ENCODE results near the gene LAMP1.
"Not testable (repeated sequence)": the region's sequence is repeated elsewhere in the genome, so short reads cannot be mapped to it uniquely, and the experiment has no call there.

The LAMP1 gene

DNA sequence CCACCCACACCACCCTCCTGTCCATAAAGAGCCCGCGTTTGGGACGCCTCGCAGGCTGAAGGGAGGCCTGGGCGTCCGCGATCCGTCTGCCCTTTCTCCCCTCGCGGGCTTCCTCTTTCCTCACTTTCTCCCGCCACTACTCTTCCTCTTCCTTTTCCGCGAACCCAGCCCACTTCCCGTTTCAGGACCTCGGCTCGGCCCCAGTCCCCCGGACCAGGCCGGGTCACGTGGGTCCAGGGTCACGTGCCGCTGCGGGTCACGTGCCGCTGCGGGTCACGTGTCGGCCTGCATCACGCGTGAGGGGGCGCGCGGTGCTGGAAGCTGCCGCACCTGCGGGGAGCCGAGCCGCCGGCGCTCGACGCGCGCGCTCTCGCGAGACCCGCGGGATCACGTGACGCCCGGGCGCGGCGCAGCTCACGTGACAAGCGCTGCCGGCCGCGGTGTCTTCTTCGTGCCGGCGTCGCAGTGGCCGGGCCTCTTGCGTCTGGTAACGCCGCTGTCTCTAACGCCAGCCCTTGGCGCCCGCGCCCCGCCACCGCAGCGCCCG is at the start of gene LAMP1:
Gene LAMP1, plus strand, starts transcription at position 417 of the 547 bp plus-strand sequence. CDS start 196 bp downstream, outside the sequence.
- peak; percentile 95 for DNase-seq (ENCODE audit: low spot score)

DNA sequence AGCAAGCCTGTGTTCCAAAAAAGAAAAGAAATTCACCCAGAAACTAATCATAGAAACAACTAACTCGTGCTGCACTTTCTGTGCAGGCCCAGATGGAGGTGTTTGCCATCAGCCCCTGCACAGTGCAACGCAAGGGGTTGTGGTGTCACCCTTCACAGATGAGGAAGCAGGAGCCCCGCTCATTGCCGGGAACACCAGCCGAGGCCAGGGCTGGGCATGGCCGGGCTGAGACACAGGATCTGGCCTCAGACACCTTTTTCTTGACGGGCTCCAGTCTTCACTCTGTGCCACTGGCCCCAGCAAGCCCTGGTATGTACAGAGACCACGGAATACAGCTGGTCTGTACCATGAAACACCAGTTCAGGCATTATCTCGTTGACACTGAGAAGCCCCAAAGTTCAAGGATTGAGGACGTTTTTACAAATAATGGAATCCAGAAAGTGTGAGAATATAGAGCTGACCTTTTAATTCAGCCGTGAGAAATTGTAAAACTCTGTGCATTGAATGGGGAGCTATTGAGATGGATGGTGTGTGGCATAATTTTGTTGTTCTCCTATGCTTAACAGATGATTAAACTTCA is 44.4 kb upstream of the LAMP1 start:
- no peak for DNase-seq (ENCODE audit: low spot score)

DNA sequence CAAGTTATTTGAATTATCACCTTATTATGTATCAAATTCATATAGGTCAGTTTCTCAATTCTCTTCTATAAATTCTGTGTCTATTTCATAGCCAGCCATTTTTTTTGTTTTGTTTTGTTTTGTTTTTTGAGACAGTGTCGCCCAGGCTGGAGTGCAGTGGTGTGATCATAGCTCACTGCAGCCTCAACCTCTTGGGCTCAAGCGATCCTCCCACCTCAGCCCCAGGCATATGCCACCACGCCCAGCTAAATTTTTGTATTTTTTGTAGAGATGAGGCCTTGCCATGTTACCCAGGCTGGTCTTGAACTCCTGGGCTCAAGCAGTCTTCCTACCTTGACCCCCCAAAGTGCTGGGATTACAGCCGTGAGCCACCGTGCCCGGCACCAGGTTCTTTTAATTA is 39.1 kb upstream of the LAMP1 start:
- DNase-seq (ENCODE audit: low spot score), result not testable (repeated sequence)

GRCh38 chr13:113258321-113259054 is 38.6 kb upstream of the LAMP1 start:
- DNase-seq (ENCODE audit: low spot score), result no peak

GRCh38 chr13:113260996-113261395 is 36.0 kb upstream of the LAMP1 start:
- DNase-seq (ENCODE audit: low spot score), result no peak

DNA sequence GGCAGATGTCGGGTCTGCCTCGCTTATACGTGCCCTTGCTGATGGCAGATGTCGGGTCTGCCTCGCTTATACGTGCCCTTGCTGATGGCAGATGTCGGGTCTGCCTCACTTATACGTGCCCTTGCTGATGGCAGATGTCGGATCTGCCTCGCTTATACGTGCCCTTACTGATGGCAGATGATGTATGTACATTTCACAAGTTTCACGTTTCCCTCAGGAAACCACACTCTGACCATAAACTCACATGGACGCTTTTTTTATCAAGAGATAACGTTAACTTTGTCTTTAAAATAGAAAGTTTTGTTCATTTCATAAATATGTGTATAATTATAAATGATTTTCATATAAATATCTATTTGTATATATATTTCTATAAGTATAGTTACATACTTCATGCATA is 34.0 kb upstream of the LAMP1 start:
- DNase-seq (ENCODE audit: low spot score), result not testable (repeated sequence)

DNA sequence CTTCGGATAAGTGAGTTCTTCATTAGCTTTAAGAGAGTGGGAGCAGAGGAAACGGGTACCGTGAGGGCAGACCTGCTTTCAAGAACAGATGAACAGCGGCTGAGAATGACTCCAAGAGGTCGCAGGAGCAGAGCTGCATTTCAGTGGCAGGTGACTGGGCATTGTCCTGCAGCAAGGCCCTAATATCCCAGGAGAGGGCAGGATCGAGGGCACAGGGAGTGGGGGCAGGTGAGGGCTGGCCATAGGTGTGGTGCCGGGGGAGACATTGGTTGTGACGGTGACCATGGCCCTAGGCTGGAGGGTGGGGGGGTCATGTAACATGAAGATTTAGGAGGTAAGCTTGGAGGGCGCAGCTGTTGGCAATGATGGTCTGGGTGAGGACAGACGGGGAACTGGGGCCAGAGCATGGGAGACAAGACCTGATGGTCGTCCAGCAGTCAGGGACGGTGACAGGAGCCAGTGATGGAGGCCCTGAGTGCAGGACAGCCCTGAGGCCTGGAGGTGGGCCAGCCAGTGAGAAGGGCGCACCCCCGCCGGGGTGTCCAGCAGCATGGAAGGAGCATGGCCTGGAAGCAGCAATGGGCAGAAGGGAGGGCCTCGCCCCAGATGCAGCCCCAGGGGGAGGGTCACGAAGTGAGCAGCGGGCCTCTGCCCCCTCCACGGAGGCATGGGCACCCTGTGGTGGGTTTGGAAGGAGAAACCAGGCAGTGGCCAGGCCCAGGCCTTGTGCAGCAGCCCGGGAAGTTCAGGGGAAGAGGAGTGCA is 29.2 kb upstream of the LAMP1 start:
- no peak for DNase-seq (ENCODE audit: low spot score)

GRCh38 chr13:113272031-113272430 is 25.0 kb upstream of the LAMP1 start:
- no peak for DNase-seq (ENCODE audit: low spot score)

DNA sequence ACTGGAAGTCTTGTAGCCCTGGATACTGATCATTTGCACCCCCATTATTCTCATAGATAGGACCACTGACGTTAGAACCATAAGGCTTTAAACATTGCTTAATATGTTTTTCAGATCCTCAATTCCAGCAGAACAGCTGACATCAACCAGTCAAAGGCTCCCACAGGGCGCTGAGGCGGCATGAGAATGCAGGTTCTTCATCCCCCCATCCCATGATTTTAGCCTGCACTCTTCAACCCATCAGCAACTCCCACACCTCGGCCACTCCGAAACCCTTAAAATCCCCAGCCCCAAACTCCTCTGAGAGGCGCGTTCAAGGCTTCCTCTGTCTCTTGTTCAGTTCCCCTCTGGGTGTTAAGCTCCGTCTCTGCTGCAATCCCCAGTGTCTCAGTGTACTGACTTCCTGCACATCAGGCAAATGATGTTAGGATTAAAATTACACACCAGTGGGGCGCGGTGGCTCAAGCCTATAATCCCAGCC is 24.3 kb upstream of the LAMP1 start:
- no peak for DNase-seq (ENCODE audit: low spot score)

DNA sequence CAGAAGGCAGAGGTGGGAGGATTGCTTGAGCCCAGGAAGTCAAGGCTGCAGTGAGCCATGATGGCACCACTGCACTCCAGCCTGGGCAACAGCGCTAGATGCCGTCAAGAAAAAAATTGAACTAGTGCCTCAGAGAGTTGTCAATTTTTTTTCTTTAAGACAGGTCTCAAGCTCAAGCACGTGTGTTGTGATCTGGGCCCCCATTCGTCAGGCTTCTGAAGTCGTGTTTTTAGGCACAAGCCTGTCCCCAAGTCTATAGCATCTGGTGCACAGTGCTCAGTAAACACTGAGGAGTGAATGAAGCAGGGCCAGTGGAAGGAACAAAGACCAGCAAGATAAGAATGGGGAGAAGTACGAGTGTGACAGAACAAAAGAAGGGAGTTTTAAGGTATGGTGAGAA is 23.7 kb upstream of the LAMP1 start:
- no peak for DNase-seq (ENCODE audit: low spot score)

DNA sequence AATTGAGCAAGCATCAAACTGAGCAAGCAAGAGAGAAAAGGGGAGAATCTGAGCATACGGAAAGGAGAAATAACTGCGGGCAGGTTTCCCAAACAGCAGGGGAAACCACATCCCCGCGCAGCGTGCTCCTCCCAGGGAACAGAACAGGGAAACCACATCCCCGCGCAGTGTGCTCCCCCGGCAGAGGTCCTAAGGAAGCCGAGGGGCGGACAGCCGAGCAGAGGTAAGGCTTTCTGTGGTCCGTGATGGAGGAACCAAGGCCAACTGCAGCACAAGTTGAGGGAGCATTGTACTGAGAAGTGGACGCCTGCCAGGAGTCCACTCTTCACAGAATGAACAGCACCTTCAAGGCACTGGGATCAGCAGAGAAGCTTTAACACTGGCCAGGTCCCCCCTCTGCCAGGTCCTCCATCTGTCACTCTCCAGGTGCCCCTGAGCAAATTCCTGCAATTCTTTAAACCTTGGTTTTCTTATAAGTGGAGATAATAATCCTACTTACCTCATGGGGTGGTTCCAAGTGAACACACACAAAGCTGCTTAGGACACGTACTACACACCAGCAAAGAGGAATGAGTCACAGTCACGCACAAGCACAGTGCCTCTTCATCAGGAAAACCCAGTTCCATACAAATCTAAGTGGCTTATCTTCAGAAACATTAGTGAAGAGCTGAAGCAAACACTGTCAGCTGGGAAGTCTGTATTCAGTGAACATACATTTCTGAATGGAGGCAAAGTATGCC is 23.0 kb upstream of the LAMP1 start:
- no peak for DNase-seq (ENCODE audit: low spot score)

GRCh38 chr13:113274721-113275120 is 22.3 kb upstream of the LAMP1 start:
- DNase-seq (ENCODE audit: low spot score), result no peak

- DNase-seq (ENCODE audit: low spot score), result peak; percentile 73
Observed at GRCh38 chr13:113275387-113275786, 21.7 kb upstream of the LAMP1 start.

DNA sequence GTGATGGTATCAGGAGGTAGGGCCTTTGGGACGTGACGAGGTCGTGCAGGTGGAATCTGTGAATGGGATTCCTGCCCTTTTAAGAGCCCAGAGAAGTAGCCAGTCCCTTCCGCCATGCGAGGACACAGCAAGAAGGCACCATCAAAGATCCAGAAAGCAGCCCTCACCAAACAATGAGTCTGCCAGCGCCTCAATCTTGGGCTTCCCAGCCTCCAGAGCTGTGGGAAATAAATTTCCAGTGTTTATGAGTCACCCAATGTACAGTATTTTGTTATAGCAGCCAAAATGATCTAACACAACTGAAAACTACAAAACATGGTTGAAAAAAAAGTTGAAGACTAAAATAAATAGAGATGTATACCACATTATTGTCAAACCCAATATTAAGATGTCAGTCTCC is 16.9 kb upstream of the LAMP1 start:
- no peak for DNase-seq (ENCODE audit: low spot score)

DNA sequence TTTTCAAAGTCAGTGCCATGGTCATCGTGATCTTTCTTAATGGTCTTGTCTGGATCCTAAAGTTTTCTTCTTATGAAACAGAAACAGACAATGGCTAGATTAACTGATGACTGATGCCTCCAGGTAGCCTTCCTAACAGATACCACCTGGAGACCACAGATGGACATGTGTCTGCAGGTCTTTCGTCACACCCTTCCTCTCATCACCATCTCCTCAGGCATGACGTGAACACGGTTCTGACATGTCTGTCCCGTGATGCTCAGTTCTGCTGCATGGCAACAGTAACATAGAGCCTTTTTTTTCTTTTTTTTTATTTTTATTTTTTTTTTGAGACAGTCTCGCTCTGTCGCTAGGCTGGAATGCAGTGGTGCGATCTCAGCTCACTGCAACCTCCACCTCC is 13.1 kb upstream of the LAMP1 start:
- no peak for DNase-seq (ENCODE audit: low spot score)

DNA sequence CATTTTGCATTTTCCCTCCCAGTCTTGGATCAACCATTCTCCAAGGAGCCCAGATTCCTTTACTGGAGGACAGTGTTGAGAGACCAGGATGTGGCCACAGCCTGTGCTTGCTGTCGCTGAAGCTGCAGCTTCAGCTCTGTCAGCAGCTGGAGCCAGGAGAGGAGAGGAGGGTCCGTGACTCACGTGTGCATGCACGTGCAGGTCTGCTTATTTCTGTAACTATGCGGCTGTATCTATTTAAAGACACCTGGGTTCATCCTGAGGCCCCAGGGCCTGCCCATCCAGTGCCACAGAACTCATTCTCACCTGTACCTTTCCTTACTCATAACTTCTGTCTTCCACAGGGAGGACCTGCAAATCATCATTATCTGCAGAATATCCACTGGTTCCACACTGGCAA is 8.2 kb upstream of the LAMP1 start:
- no peak for DNase-seq (ENCODE audit: low spot score)

- DNase-seq (ENCODE audit: low spot score), result no peak
Observed at GRCh38 chr13:113291129-113291528, 5.9 kb upstream of the LAMP1 start.

DNA sequence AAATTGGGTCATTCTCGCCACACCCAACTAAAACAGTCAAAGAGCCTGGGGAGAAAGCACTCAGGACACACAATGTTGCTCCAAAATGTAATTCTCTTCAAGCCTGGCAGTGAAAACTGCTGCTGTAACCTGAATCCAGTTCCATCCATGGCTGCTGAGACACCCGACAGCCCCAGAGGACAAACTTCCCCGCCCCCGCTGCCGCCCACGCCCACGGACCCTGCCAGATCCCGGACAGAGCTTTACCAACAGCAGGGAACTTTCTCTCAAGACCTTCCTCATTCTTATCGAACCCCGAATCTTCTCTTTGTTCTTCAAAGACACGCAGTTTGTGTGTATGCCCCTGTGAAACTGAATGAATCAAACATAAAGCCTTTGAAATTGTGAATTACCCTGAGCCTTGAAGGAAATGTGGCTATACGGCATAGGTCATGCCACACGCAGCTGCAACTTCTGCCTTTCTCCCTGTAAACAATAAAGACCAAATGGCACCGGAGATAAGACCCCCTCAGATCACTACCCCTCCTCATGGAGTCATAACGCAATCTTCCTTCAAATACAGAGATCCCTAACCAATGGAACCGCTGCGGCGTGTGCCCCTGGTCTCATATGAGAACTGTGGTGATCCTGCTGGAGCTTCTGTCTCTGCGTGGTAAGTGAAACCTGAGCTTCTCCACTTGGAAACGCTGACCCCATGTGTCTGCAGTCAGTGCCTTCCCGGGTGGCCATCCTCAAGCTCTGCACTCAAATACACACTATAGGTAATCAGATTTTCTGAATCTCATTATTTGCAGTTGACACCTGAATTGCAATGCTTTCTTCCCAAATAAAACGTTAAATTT is 4.8 kb upstream of the LAMP1 start:
- peak; percentile 40 for DNase-seq (ENCODE audit: low spot score)

DNA sequence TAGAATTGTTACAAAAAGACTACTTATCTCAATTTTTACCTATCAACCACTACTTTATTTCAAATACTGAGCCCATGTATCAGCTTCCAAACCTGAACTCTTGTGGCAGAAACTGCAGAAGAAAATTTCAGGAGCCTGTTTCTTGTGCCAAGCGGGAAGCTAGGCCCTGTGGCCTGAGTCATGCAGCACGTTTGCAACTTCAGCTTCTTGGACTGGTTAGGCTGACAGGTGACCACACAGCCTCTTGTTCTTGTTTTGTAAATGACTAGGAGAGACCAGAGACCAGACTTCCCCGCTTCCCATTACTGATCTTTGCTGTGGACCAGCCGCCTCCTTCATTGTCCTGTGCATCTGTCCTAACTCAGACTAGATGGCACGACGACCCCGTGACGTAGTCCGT is 3.4 kb upstream of the LAMP1 start:
- no peak for DNase-seq (ENCODE audit: low spot score)

- DNase-seq (ENCODE audit: low spot score), result no peak
Observed at GRCh38 chr13:113295776-113296175, 1.3 kb upstream of the LAMP1 start.
